ENCODE measurements around the gene KIFC1. TPM values are rescaled to one million over a fixed set of nuclear protein-coding genes. Genes with fewer than 3 reads are reported as not detected.
A peak's percentile ranks its signal among the peaks of the same experiment; 100 is the strongest.

The KIFC1 gene
- total and polyA plus RNA-seq, 9 of the 15 experiments (the other 6 are each of a cell fraction or from before 2014, with no cell fraction given): 1.3 to 95.2 (median 76.9) TPM

GRCh38 chr6:33410050-33410710 lies 18.6 kb downstream of the KIFC1 start (continued):
- TF ChIP-seq NRF1 (conservative IDR thresholded peaks at IDR 0.05 in 1 of 2, IDR thresholded peaks at IDR 0.05 in 1 of 2) (peak; percentile 94 to 95), NR4A1 (CRISPR knock-in tag; IDR thresholded peaks at IDR 0.05) (no peak), NR4A1 (tag; IDR thresholded peaks at IDR 0.05) (no peak), PPARD (CRISPR knock-in tag; IDR thresholded peaks at IDR 0.05) (no peak), ZNF23 (CRISPR knock-in tag; IDR thresholded peaks at IDR 0.05) (no peak), ARHGAP35 (IDR thresholded peaks at IDR 0.05; ENCODE audit: partially characterized antibody) (no peak), MAFK (IDR thresholded peaks at IDR 0.05; ENCODE audit: low read length) (no peak), ZBTB17 (CRISPR knock-in tag; IDR thresholded peaks at IDR 0.05) (peak; percentile 88), ZNF398 (CRISPR knock-in tag; IDR thresholded peaks at IDR 0.05) (no peak), KDM2B (CRISPR knock-in tag; IDR thresholded peaks at IDR 0.05) (0 out of 2 replicates have a peak, but pooled peaks have one; percentile 39), HMG20B (CRISPR knock-in tag; IDR thresholded peaks at IDR 0.05) (no peak), JUND (IDR thresholded peaks at IDR 0.05; ENCODE audit: borderline replicate concordance, low read depth, low read length) (peak; percentile 57), JUND (tag; IDR thresholded peaks at IDR 0.05; ENCODE audit: borderline replicate concordance, low read depth, low read length) (peak; percentile 12; the same call in 1 of the 3 replicates), ZBTB34 (CRISPR knock-in tag; IDR thresholded peaks at IDR 0.05) (no peak), HNRNPLL (IDR thresholded peaks at IDR 0.05; ENCODE audit: low read depth, low read length, poor library complexity, severe bottlenecking) (peak; percentile 65), ZNF3 (CRISPR knock-in tag; IDR thresholded peaks at IDR 0.05) (no peak), POLR2A (conservative IDR thresholded peaks at IDR 0.05) (peak; percentile 90), RB1 (IDR thresholded peaks at IDR 0.05; ENCODE audit: low read depth) (peak; percentile 98), ZNF699 (CRISPR knock-in tag; IDR thresholded peaks at IDR 0.05; ENCODE audit: insufficient replicate concordance) (no peak), ZNF143 (CRISPR knock-in tag; IDR thresholded peaks at IDR 0.05) (no peak), POLR2G (IDR thresholded peaks at IDR 0.05; ENCODE audit: low read depth, low read length) (peak; percentile 92)
- TF ChIP-seq, protein P1, sequence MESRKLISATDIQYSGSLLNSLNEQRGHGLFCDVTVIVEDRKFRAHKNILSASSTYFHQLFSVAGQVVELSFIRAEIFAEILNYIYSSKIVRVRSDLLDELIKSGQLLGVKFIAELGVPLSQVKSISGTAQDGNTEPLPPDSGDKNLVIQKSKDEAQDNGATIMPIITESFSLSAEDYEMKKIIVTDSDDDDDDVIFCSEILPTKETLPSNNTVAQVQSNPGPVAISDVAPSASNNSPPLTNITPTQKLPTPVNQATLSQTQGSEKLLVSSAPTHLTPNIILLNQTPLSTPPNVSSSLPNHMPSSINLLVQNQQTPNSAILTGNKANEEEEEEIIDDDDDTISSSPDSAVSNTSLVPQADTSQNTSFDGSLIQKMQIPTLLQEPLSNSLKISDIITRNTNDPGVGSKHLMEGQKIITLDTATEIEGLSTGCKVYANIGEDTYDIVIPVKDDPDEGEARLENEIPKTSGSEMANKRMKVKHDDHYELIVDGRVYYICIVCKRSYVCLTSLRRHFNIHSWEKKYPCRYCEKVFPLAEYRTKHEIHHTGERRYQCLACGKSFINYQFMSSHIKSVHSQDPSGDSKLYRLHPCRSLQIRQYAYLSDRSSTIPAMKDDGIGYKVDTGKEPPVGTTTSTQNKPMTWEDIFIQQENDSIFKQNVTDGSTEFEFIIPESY (CRISPR knock-in tag; IDR thresholded peaks at IDR 0.05): no peak; the same call in 1 of the 2 replicates
- TF ChIP-seq, protein P2, sequence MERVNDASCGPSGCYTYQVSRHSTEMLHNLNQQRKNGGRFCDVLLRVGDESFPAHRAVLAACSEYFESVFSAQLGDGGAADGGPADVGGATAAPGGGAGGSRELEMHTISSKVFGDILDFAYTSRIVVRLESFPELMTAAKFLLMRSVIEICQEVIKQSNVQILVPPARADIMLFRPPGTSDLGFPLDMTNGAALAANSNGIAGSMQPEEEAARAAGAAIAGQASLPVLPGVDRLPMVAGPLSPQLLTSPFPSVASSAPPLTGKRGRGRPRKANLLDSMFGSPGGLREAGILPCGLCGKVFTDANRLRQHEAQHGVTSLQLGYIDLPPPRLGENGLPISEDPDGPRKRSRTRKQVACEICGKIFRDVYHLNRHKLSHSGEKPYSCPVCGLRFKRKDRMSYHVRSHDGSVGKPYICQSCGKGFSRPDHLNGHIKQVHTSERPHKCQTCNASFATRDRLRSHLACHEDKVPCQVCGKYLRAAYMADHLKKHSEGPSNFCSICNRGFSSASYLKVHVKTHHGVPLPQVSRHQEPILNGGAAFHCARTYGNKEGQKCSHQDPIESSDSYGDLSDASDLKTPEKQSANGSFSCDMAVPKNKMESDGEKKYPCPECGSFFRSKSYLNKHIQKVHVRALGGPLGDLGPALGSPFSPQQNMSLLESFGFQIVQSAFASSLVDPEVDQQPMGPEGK (CRISPR knock-in tag; IDR thresholded peaks at IDR 0.05; ENCODE audit: borderline replicate concordance): no peak
